Measurements from ENCODE around the gene MED17. TPM values are rescaled to one million over a fixed set of nuclear protein-coding genes. Genes with fewer than 3 reads are reported as not detected.
A peak's percentile ranks its signal among the peaks of the same experiment; 100 is the strongest.

Gene MED17
- total and polyA plus RNA-seq, 2 of the 13 experiments (the other 11 are each of a cell fraction or from before 2014, with no cell fraction given): 23.1 to 37.0 TPM

GRCh38 chr11:93784145-93784934, at the start of gene MED17 (continued):
- TF ChIP-seq ONECUT2 (CRISPR knock-in tag; IDR thresholded peaks at IDR 0.05) (0 out of 2 replicates have a peak, but pooled peaks have one; percentile 27), ZNF749 (CRISPR knock-in tag; IDR thresholded peaks at IDR 0.05; ENCODE audit: borderline replicate concordance) (no peak), SSRP1 (CRISPR knock-in tag; IDR thresholded peaks at IDR 0.05) (no peak), THAP11 (CRISPR knock-in tag; IDR thresholded peaks at IDR 0.05) (peak; percentile 83), AGO1 (IDR thresholded peaks at IDR 0.05; ENCODE audit: low read depth, low read length, poor library complexity, severe bottlenecking) (no peak), HMGXB4 (CRISPR knock-in tag; IDR thresholded peaks at IDR 0.05; ENCODE audit: borderline replicate concordance in 1 of 2, low read depth in 1 of 2) (peak; percentile 77 to 94), STAG1 (CRISPR knock-in tag; IDR thresholded peaks at IDR 0.05) (0 out of 2 replicates have a peak, but pooled peaks have one; percentile 1), KMT2A (CRISPR knock-in tag; IDR thresholded peaks at IDR 0.05) (peak; percentile 54), FOXK1 (CRISPR knock-in tag; IDR thresholded peaks at IDR 0.05; ENCODE audit: borderline replicate concordance, low read depth) (peak; percentile 86; the same call in 1 of the 2 replicates), ZKSCAN8 (CRISPR knock-in tag; IDR thresholded peaks at IDR 0.05; ENCODE audit: borderline replicate concordance) (no peak), MATR3 (CRISPR knock-in tag; IDR thresholded peaks at IDR 0.05) (no peak), ZFP82 (CRISPR knock-in tag; IDR thresholded peaks at IDR 0.05; ENCODE audit: borderline replicate concordance) (peak; percentile 82; the same call in 1 of the 2 replicates), ZNF501 (CRISPR knock-in tag; IDR thresholded peaks at IDR 0.05) (peak; percentile 75; the same call in 1 of the 2 replicates), ZNF569 (CRISPR knock-in tag; IDR thresholded peaks at IDR 0.05; ENCODE audit: borderline replicate concordance) (0 out of 2 replicates have a peak, but pooled peaks have one; percentile 33), POGK (CRISPR knock-in tag; conservative IDR thresholded peaks at IDR 0.05) (peak; percentile 82)
- TF ChIP-seq, protein P1, sequence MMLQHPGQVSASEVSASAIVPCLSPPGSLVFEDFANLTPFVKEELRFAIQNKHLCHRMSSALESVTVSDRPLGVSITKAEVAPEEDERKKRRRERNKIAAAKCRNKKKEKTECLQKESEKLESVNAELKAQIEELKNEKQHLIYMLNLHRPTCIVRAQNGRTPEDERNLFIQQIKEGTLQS (CRISPR knock-in tag; IDR thresholded peaks at IDR 0.05): no peak; the same call in 1 of the 2 replicates
- TF ChIP-seq, protein P2, sequence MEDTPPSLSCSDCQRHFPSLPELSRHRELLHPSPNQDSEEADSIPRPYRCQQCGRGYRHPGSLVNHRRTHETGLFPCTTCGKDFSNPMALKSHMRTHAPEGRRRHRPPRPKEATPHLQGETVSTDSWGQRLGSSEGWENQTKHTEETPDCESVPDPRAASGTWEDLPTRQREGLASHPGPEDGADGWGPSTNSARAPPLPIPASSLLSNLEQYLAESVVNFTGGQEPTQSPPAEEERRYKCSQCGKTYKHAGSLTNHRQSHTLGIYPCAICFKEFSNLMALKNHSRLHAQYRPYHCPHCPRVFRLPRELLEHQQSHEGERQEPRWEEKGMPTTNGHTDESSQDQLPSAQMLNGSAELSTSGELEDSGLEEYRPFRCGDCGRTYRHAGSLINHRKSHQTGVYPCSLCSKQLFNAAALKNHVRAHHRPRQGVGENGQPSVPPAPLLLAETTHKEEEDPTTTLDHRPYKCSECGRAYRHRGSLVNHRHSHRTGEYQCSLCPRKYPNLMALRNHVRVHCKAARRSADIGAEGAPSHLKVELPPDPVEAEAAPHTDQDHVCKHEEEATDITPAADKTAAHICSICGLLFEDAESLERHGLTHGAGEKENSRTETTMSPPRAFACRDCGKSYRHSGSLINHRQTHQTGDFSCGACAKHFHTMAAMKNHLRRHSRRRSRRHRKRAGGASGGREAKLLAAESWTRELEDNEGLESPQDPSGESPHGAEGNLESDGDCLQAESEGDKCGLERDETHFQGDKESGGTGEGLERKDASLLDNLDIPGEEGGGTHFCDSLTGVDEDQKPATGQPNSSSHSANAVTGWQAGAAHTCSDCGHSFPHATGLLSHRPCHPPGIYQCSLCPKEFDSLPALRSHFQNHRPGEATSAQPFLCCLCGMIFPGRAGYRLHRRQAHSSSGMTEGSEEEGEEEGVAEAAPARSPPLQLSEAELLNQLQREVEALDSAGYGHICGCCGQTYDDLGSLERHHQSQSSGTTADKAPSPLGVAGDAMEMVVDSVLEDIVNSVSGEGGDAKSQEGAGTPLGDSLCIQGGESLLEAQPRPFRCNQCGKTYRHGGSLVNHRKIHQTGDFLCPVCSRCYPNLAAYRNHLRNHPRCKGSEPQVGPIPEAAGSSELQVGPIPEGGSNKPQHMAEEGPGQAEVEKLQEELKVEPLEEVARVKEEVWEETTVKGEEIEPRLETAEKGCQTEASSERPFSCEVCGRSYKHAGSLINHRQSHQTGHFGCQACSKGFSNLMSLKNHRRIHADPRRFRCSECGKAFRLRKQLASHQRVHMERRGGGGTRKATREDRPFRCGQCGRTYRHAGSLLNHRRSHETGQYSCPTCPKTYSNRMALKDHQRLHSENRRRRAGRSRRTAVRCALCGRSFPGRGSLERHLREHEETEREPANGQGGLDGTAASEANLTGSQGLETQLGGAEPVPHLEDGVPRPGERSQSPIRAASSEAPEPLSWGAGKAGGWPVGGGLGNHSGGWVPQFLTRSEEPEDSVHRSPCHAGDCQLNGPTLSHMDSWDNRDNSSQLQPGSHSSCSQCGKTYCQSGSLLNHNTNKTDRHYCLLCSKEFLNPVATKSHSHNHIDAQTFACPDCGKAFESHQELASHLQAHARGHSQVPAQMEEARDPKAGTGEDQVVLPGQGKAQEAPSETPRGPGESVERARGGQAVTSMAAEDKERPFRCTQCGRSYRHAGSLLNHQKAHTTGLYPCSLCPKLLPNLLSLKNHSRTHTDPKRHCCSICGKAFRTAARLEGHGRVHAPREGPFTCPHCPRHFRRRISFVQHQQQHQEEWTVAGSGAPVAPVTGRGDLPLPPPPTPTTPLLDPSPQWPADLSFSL (CRISPR knock-in tag; IDR thresholded peaks at IDR 0.05): no peak

Measured in HepG2 (cell line).